Uterus (tissue), 2 donors: ENCODE measurements around the gene LSAMP.

Experiments used
- POLR2A ChIP-seq, 2 donors: fragments of 450-650 bp; IDR thresholded peaks; one replicate each; pipeline ENCODE4 v1.6.1; 2016; ENCODE audit warnings: antibody characterized with exemption in 2 of 2, mild to moderate bottlenecking in 1 of 2, moderate library complexity in 1 of 2
- TF ChIP-seq, protein P1 (sequence below), 4 experiments: fragments of 200-600 bp in 2 of 4; fragments of 450-650 bp in 2 of 4; sonication (generic) in 2 of 4; IDR thresholded peaks; one replicate each; pipeline ENCODE4 v1.5.1; 2016 to 2019; ENCODE audit warnings: antibody characterized with exemption in 4 of 4, mild to moderate bottlenecking in 2 of 4, moderate library complexity in 1 of 4

DNA sequence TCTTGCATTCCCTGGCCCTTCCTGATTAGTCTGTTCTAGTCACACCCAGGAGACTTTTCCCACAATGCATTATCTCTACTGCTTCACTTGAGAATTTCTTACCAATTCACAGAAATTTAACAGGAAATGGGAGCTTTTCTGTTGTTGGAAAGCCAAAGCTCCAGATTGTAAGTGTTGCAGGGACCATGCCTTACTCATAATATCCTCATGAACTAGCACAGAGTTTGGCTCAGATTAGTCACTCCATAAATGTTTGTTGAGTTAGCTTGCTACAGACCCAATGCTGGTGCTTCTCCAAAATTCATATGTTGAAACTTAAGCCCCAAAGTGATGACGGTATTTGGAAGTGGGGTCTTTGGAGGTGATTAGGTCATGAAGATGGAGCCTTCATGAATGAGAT is 589.4 kb downstream of the LSAMP start:
- TF ChIP-seq, protein P1, sequence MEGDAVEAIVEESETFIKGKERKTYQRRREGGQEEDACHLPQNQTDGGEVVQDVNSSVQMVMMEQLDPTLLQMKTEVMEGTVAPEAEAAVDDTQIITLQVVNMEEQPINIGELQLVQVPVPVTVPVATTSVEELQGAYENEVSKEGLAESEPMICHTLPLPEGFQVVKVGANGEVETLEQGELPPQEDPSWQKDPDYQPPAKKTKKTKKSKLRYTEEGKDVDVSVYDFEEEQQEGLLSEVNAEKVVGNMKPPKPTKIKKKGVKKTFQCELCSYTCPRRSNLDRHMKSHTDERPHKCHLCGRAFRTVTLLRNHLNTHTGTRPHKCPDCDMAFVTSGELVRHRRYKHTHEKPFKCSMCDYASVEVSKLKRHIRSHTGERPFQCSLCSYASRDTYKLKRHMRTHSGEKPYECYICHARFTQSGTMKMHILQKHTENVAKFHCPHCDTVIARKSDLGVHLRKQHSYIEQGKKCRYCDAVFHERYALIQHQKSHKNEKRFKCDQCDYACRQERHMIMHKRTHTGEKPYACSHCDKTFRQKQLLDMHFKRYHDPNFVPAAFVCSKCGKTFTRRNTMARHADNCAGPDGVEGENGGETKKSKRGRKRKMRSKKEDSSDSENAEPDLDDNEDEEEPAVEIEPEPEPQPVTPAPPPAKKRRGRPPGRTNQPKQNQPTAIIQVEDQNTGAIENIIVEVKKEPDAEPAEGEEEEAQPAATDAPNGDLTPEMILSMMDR (IDR thresholded peaks at IDR 0.05) = no peak
- no peak for TF ChIP-seq POLR2A (IDR thresholded peaks at IDR 0.05)
